ENCODE data around the gene ANK2. TPM values are rescaled to one million over a fixed set of nuclear protein-coding genes. Genes with fewer than 3 reads are reported as not detected.

The ANK2 gene
- total and polyA plus RNA-seq, 2 donors from 2014 or later, result 21.1 to 125 TPM

DNA sequence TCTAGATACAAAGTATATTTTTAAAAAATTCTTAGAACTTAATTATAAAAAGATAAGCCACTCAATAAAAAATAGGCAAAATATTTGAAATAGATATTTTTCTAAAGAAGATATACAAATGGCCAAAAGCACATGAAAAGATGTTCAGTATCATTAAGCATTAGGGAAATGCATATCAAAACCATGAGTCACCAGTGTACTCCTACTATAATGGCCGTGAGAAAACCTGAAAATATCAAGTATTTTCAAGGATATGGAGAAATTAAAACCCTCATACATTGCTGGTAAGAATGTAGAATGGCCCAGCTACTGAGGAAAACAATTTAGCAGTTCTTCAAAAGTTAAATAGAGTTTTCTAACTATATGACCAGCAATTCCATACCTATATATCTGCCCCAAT lies 374.2 kb downstream of the ANK2 start:
- no peak overlapping the region for H3K4me3 ChIP-seq (ENCODE audit: low read length in 3 of 3)
- H3K36me3 ChIP-seq (ENCODE audit: control insufficient read depth in 2 of 3, insufficient read depth in 3 of 3, low read length in 3 of 3), result no peaks in the 10 kb centered on the region
- peaks cover 0 to 2% (median 0%) of the 10 kb centered on the region in 3 donors for H3K9me3 ChIP-seq (ENCODE audit: control insufficient read depth in 2 of 3, insufficient read depth in 1 of 3, low read length in 3 of 3)
- no peaks in the 10 kb centered on the region for H3K4me1 ChIP-seq (ENCODE audit: control insufficient read depth in 2 of 3, insufficient read depth in 2 of 3, low read depth in 1 of 3, low read length in 3 of 3)
- H3K27me3 ChIP-seq (ENCODE audit: control insufficient read depth, insufficient read depth, low read length), result no peaks in the 10 kb centered on the region
- TF ChIP-seq, protein P1, sequence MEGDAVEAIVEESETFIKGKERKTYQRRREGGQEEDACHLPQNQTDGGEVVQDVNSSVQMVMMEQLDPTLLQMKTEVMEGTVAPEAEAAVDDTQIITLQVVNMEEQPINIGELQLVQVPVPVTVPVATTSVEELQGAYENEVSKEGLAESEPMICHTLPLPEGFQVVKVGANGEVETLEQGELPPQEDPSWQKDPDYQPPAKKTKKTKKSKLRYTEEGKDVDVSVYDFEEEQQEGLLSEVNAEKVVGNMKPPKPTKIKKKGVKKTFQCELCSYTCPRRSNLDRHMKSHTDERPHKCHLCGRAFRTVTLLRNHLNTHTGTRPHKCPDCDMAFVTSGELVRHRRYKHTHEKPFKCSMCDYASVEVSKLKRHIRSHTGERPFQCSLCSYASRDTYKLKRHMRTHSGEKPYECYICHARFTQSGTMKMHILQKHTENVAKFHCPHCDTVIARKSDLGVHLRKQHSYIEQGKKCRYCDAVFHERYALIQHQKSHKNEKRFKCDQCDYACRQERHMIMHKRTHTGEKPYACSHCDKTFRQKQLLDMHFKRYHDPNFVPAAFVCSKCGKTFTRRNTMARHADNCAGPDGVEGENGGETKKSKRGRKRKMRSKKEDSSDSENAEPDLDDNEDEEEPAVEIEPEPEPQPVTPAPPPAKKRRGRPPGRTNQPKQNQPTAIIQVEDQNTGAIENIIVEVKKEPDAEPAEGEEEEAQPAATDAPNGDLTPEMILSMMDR (IDR thresholded peaks at IDR 0.05; ENCODE audit: borderline replicate concordance, extremely low read depth, insufficient read depth), result no peak
- no peak overlapping the region for H3K27ac ChIP-seq (ENCODE audit: low read depth in 2 of 2, low read length in 2 of 2)
- intact Hi-C loops (cut with DNase I), result no loop called here
- DNase-seq (no peak), FAIRE-seq (peak; percentile 29)
- H3K9ac ChIP-seq (ENCODE audit: low read length in 3 of 3), result no peak overlapping the region

DNA sequence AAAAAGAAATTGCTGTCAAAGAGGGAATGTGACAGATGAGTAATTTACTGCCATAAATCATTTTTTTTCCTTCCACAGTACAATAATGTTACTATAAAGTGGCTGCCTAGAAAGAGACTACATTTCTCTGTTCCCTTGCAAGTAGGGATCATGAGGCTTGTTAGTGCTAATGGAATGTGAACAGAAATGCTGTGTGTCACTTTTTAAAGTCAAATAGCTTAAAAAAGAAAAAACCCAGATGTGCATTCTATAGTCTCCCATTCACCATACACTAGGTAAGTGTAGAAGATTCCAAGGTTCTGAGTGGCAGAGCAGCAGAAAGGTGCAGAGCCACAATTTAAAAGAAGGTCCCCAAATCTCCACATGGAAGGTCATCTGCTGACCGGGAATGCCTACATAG lies 383.7 kb downstream of the ANK2 start:
- FAIRE-seq (no peak), DNase-seq (no peak)
- Histone ChIP-seq H3K27me3 (ENCODE audit: control insufficient read depth, insufficient read depth, low read length) (no peaks in the 10 kb centered on the region), H3K9ac (ENCODE audit: low read length in 3 of 3) (no peak overlapping the region), H3K9me3 (ENCODE audit: control insufficient read depth in 2 of 3, insufficient read depth in 1 of 3, low read length in 3 of 3) (no peaks in the 10 kb centered on the region), H3K27ac (ENCODE audit: low read depth in 2 of 2, low read length in 2 of 2) (no peak overlapping the region), H3K4me1 (ENCODE audit: control insufficient read depth in 2 of 3, insufficient read depth in 2 of 3, low read depth in 1 of 3, low read length in 3 of 3) (no peaks in the 10 kb centered on the region), H3K4me3 (ENCODE audit: low read length in 3 of 3) (no peak overlapping the region), H3K36me3 (ENCODE audit: control insufficient read depth in 2 of 3, insufficient read depth in 3 of 3, low read length in 3 of 3) (no peaks in the 10 kb centered on the region)
- intact Hi-C loops (cut with DNase I), result no loop called here
- TF ChIP-seq, protein P1 (IDR thresholded peaks at IDR 0.05; ENCODE audit: borderline replicate concordance, extremely low read depth, insufficient read depth), result no peak

Small RNAs within 50 kb of the gene (microRNA-seq; reads per million reads assigned to microRNA genes)
- not detected for gene MIR1243
- not detected for gene MIR8082
